Omental fat pad (tissue), 4 donors: ENCODE measurements around the gene ZNF511. TPM values are rescaled to one million over a fixed set of nuclear protein-coding genes. Genes with fewer than 3 reads are reported as not detected.

Experiments
- ATAC-seq: fragments of 150-250 bp; one replicate; pipeline ENCODE4 v1.9.1; 2016; ENCODE audit warnings: mild to moderate bottlenecking, moderate library complexity; ENCODE audit not compliant: low FRiP score
- DNase-seq: peaks from one replicate; pipeline ENCODE4 v3.0.0-alpha.2; 2019; ENCODE audit warnings: low spot score
- CTCF ChIP-seq, 3 donors: fragments of 450-650 bp; IDR thresholded peaks; one replicate each; pipeline ENCODE4 v1.5.1; 2016 to 2017; ENCODE audit warnings: antibody characterized with exemption in 3 of 3, mild to moderate bottlenecking in 3 of 3, moderate library complexity in 2 of 3
- total RNA-seq, 4 donors: library from RNA; depleted of rRNA; stranded (reverse); fragments of >200 nt; gene quantifications; one replicate each; pipeline ENCODE4 v1.1.0, GENCODE V29; 2016

The ZNF511 gene
- total RNA-seq, 4 donors from 2014 or later, result 19.3 to 40.2 (median 23.3) TPM

GRCh38 chr10:133329491-133330202, 20.9 kb downstream of the ZNF511 start:
- ATAC-seq, result peak; percentile 81
- DNase-seq, result peak; percentile 84
- peak in 1 of 3 donors; percentile 51 for TF ChIP-seq CTCF (IDR thresholded peaks at IDR 0.05)

GRCh38 chr10:133332936-133333699, 24.4 kb downstream of the ZNF511 start:
- ATAC-seq, result no peak
- TF ChIP-seq CTCF (IDR thresholded peaks at IDR 0.05), result no peak
- no peak for DNase-seq

GRCh38 chr10:133334503-133335245, 26.0 kb downstream of the ZNF511 start:
- DNase-seq, result no peak

GRCh38 chr10:133335246-133336117, 26.8 kb downstream of the ZNF511 start:
- no peak for TF ChIP-seq CTCF (IDR thresholded peaks at IDR 0.05)
- ATAC-seq (peak; percentile 30), DNase-seq (no peak)

More at GRCh38 chr10:133334503-133335245, 26.0 kb downstream of the ZNF511 start:
- peak; percentile 15 for ATAC-seq
- no peak for TF ChIP-seq CTCF (IDR thresholded peaks at IDR 0.05)

GRCh38 chr10:133336118-133336576, 27.4 kb downstream of the ZNF511 start:
- no peak for DNase-seq
- no peak for ATAC-seq
- no peak for TF ChIP-seq CTCF (IDR thresholded peaks at IDR 0.05)
